ENCODE measurements around the gene MDC1.

DNA sequence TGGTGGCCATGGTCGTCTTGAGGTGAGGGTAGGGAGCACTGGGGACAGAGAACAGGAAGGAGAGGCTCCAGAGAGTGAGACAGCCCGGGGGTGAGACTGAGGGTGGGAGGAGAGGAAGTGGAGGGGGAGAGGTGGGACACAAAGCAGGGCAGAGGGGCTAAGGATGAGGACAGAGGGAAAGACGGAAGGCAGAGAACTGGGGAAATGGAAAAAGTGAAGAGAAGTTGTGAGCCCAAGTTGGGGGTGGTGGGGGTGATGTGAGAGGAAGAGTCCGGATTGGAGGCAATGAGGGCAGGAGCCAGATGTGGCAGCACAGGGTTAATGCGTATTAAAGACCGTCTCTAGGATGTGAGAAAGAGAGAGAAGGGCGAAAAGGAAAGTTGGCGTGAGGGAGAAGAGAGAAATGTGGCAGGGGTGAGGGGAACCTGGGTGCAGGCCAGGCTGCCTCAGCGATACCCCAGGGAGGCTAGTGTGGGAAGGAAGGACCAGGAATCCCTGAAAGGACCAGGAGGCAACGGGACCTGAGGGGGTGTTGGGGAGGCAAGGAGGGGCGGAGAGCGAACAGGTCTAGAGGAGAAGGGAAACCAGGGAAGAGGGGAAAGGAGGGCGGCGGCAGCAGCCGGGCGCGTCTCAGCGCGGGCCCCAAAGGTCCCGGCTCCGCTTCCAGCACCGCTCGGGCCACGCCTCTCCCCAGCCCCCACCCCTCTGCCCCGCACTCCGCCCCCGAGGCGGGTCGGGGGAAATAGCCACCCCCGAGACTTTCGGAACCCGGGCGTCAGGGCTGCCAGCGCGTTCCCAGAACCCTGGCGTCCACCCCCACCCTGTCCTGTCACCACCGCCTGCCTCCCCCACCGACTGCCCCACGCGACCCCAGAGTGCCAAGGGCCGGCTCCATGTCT lies 30.8 kb downstream of the MDC1 start, which contains the start of gene PPP1R18:
- no peak for TF ChIP-seq EZH2phosphoT487 (IDR thresholded peaks at IDR 0.05; ENCODE audit: low read depth)
- TF ChIP-seq, protein P1, sequence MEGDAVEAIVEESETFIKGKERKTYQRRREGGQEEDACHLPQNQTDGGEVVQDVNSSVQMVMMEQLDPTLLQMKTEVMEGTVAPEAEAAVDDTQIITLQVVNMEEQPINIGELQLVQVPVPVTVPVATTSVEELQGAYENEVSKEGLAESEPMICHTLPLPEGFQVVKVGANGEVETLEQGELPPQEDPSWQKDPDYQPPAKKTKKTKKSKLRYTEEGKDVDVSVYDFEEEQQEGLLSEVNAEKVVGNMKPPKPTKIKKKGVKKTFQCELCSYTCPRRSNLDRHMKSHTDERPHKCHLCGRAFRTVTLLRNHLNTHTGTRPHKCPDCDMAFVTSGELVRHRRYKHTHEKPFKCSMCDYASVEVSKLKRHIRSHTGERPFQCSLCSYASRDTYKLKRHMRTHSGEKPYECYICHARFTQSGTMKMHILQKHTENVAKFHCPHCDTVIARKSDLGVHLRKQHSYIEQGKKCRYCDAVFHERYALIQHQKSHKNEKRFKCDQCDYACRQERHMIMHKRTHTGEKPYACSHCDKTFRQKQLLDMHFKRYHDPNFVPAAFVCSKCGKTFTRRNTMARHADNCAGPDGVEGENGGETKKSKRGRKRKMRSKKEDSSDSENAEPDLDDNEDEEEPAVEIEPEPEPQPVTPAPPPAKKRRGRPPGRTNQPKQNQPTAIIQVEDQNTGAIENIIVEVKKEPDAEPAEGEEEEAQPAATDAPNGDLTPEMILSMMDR (IDR thresholded peaks at IDR 0.05; ENCODE audit: low read depth, low read length) = no peak

All from OCI-LY3 (cell line).